ENCODE data around the gene ATG13. TPM values are rescaled to one million over a fixed set of nuclear protein-coding genes. Genes with fewer than 3 reads are reported as not detected.

ATG13 gene
- total RNA-seq, 1 donor from 2014 or later = 39.0 TPM

- Histone ChIP-seq H3K4me1 (peaks cover 7% of the 10 kb centered on the region), H3K9me3 (no peaks in the 10 kb centered on the region), H3K36me3 (peaks cover 0 to 33% of the 10 kb centered on the region in 2 donors), H3K27ac (no peak overlapping the region), H3K4me3 (no peak overlapping the region), H3K27me3 (no peaks in the 10 kb centered on the region)
- no peak for DNase-seq (ENCODE audit: extremely low spot score in 2 of 2)
- intact Hi-C loops (cut with DNase I) = no loop called here
- TF ChIP-seq POLR2A (IDR thresholded peaks at IDR 0.05) (no peak), POLR2AphosphoS5 (IDR thresholded peaks at IDR 0.05; ENCODE audit: insufficient read depth in 1 of 2, low read depth in 1 of 2) (no peak), CTCF (IDR thresholded peaks at IDR 0.05) (no peak)
These were observed 11.6 kb downstream of the ATG13 start for GRCh38 chr11:46628961-46629360.

GRCh38 chr11:46630237-46630636 is 12.9 kb downstream of the ATG13 start:
- Histone ChIP-seq H3K27me3 (no peaks in the 10 kb centered on the region), H3K9me3 (no peaks in the 10 kb centered on the region), H3K36me3 (peaks cover 0 to 28% of the 10 kb centered on the region in 2 donors), H3K4me3 (no peak overlapping the region), H3K4me1 (peaks cover 7% of the 10 kb centered on the region), H3K27ac (no peak overlapping the region)
- DNase-seq (ENCODE audit: extremely low spot score in 2 of 2) = no peak
- TF ChIP-seq POLR2A (IDR thresholded peaks at IDR 0.05) (no peak), CTCF (IDR thresholded peaks at IDR 0.05) (no peak), POLR2AphosphoS5 (IDR thresholded peaks at IDR 0.05; ENCODE audit: insufficient read depth in 1 of 2, low read depth in 1 of 2) (no peak)
- intact Hi-C loops (cut with DNase I) = no loop called here

- Histone ChIP-seq H3K4me3 (no peak overlapping the region), H3K36me3 (peaks cover 0 to 28% of the 10 kb centered on the region in 2 donors), H3K27ac (no peak overlapping the region), H3K4me1 (peaks cover 7% of the 10 kb centered on the region), H3K27me3 (no peaks in the 10 kb centered on the region), H3K9me3 (no peaks in the 10 kb centered on the region)
- intact Hi-C loops (cut with DNase I) = no loop called here
- no peak for DNase-seq (ENCODE audit: extremely low spot score in 2 of 2)
- no peak for TF ChIP-seq POLR2AphosphoS5 (IDR thresholded peaks at IDR 0.05; ENCODE audit: insufficient read depth in 1 of 2, low read depth in 1 of 2)
These were observed 14.3 kb downstream of the ATG13 start for GRCh38 chr11:46631676-46632075.

- peaks cover 0 to 28% of the 10 kb centered on the region in 2 donors for H3K36me3 ChIP-seq
These were observed 15.1 kb downstream of the ATG13 start for GRCh38 chr11:46632502-46632901.

GRCh38 chr11:46633291-46634217 is 16.2 kb downstream of the ATG13 start:
- H3K9me3 ChIP-seq = no peaks in the 10 kb centered on the region
- no peak overlapping the region for H3K27ac ChIP-seq
- no peak for DNase-seq (ENCODE audit: extremely low spot score in 2 of 2)
- intact Hi-C loops (cut with DNase I) = no loop called here
- H3K36me3 ChIP-seq = peaks cover 0 to 28% of the 10 kb centered on the region in 2 donors
- no peaks in the 10 kb centered on the region for H3K4me1 ChIP-seq
- no peak overlapping the region for H3K4me3 ChIP-seq
- no peak for TF ChIP-seq POLR2A (IDR thresholded peaks at IDR 0.05)
- TF ChIP-seq POLR2AphosphoS5 (IDR thresholded peaks at IDR 0.05; ENCODE audit: insufficient read depth in 1 of 2, low read depth in 1 of 2) = no peak
- TF ChIP-seq CTCF (IDR thresholded peaks at IDR 0.05) = no peak
- no peaks in the 10 kb centered on the region for H3K27me3 ChIP-seq

More at GRCh38 chr11:46632502-46632901, 15.1 kb downstream of the ATG13 start:
- intact Hi-C loops (cut with DNase I) = no loop called here
- Histone ChIP-seq H3K4me1 (peaks cover 6% of the 10 kb centered on the region), H3K27ac (no peak overlapping the region), H3K9me3 (no peaks in the 10 kb centered on the region), H3K4me3 (no peak overlapping the region), H3K27me3 (no peaks in the 10 kb centered on the region)
- TF ChIP-seq POLR2AphosphoS5 (IDR thresholded peaks at IDR 0.05; ENCODE audit: insufficient read depth in 1 of 2, low read depth in 1 of 2) = no peak
- no peak for DNase-seq (ENCODE audit: extremely low spot score in 2 of 2)
